Progenitor cell of endocrine pancreas (in vitro differentiated cells): Measurements from ENCODE around the gene MOB3A. TPM values are rescaled to one million over a fixed set of nuclear protein-coding genes. Genes with fewer than 3 reads are reported as not detected.
"Not testable (repeated sequence)": the region's sequence is repeated elsewhere in the genome, so short reads cannot be mapped to it uniquely, and the experiment has no call there.

Source experiments
- DNase-seq: peaks from one replicate; pipeline ENCODE4 v3.0.0; 2021; ENCODE audit warnings: low spot score; ENCODE audit not compliant: unreplicated experiment
- H3K27ac Mint-ChIP-seq: 2 replicates; pipeline ENCODE4 v1.8.0; 2021; ENCODE audit warnings: mild to moderate bottlenecking, moderate library complexity, mixed read lengths
- H3K27me3 Mint-ChIP-seq: 2 replicates; pipeline ENCODE4 v1.8.0; 2021; ENCODE audit warnings: mixed read lengths
- H3K36me3 Mint-ChIP-seq: 2 replicates; pipeline ENCODE4 v1.8.0; 2022; ENCODE audit warnings: mixed read lengths; ENCODE audit not compliant: insufficient read depth
- H3K4me1 Mint-ChIP-seq: 2 replicates; pipeline ENCODE4 v1.8.0; 2021; ENCODE audit warnings: low read depth, mixed read lengths
- H3K4me3 Mint-ChIP-seq: 2 replicates; pipeline ENCODE4 v1.8.0; 2021; ENCODE audit warnings: low read depth, mild to moderate bottlenecking, moderate library complexity, mixed read lengths
- H3K9me3 Mint-ChIP-seq: 2 replicates; pipeline ENCODE4 v1.8.0; 2021; ENCODE audit warnings: low read depth, mixed read lengths
- CTCF ChIP-seq: fragments of 200-600 bp; sonication (generic); IDR thresholded peaks from one replicate; pipeline ENCODE4 v1.5.0; 2021; ENCODE audit warnings: antibody characterized with exemption, mild to moderate bottlenecking; ENCODE audit not compliant: unreplicated experiment
- total RNA-seq: library from RNA; stranded (reverse); gene quantifications from 2 replicates; pipeline ENCODE4 v1.2.1, GENCODE V29; 2021

Gene MOB3A
- total RNA-seq, 1 donor from 2014 or later = 38.5 TPM

- no peak for TF ChIP-seq CTCF
- peaks cover 5% of the 10 kb centered on the region for H3K36me3 Mint-ChIP-seq
- no peaks in the 10 kb centered on the region for H3K27me3 Mint-ChIP-seq
- H3K9me3 Mint-ChIP-seq = peaks cover 3% of the 10 kb centered on the region
- DNase-seq = no peak
- H3K4me1 Mint-ChIP-seq = no peaks in the 10 kb centered on the region
- no peak overlapping the region for H3K4me3 Mint-ChIP-seq
- H3K27ac Mint-ChIP-seq = no peak overlapping the region
Observed at GRCh38 chr19:2034729-2035589, 61.2 kb downstream of the MOB3A start.

GRCh38 chr19:2034253-2034652 lies 61.9 kb downstream of the MOB3A start:
- not testable (repeated sequence) for H3K36me3 Mint-ChIP-seq, H3K27ac Mint-ChIP-seq, H3K27me3 Mint-ChIP-seq, DNase-seq, H3K9me3 Mint-ChIP-seq, H3K4me1 Mint-ChIP-seq, H3K4me3 Mint-ChIP-seq

GRCh38 chr19:2033825-2034159 lies 62.3 kb downstream of the MOB3A start:
- no peaks in the 10 kb centered on the region for H3K27me3 Mint-ChIP-seq
- no peak overlapping the region for H3K4me3 Mint-ChIP-seq
- H3K9me3 Mint-ChIP-seq = peaks cover 3% of the 10 kb centered on the region
- TF ChIP-seq CTCF = no peak
- no peak overlapping the region for H3K27ac Mint-ChIP-seq
- DNase-seq = no peak
- H3K4me1 Mint-ChIP-seq = no peaks in the 10 kb centered on the region
- peaks cover 3% of the 10 kb centered on the region for H3K36me3 Mint-ChIP-seq

- H3K27ac Mint-ChIP-seq = no peak overlapping the region
- TF ChIP-seq CTCF = no peak
- H3K4me3 Mint-ChIP-seq = no peak overlapping the region
- H3K9me3 Mint-ChIP-seq = peaks cover 3% of the 10 kb centered on the region
- no peaks in the 10 kb centered on the region for H3K4me1 Mint-ChIP-seq
- H3K27me3 Mint-ChIP-seq = no peaks in the 10 kb centered on the region
- H3K36me3 Mint-ChIP-seq = peaks cover 3% of the 10 kb centered on the region
- DNase-seq = no peak
Observed at GRCh38 chr19:2033115-2033824, 62.9 kb downstream of the MOB3A start.

GRCh38 chr19:2032296-2032941 lies 63.7 kb downstream of the MOB3A start:
- Mint-ChIP-seq H3K27ac (no peak overlapping the region), H3K4me3 (no peak overlapping the region), H3K4me1 (no peaks in the 10 kb centered on the region), H3K36me3 (no peaks in the 10 kb centered on the region), H3K9me3 (peaks cover 3% of the 10 kb centered on the region), H3K27me3 (no peaks in the 10 kb centered on the region)
- no peak for TF ChIP-seq CTCF
- no peak for DNase-seq
